GM04503 (cell line): ENCODE data around the gene CMC1.
"Not testable (repeated sequence)": the region's sequence is repeated elsewhere in the genome, so short reads cannot be mapped to it uniquely, and the experiment has no call there.

Source experiments
- DNase-seq: peaks from one replicate; pipeline ENCODE4 v3.0.0-alpha.2; 2012; ENCODE audit warnings: low read depth

Gene CMC1

DNA sequence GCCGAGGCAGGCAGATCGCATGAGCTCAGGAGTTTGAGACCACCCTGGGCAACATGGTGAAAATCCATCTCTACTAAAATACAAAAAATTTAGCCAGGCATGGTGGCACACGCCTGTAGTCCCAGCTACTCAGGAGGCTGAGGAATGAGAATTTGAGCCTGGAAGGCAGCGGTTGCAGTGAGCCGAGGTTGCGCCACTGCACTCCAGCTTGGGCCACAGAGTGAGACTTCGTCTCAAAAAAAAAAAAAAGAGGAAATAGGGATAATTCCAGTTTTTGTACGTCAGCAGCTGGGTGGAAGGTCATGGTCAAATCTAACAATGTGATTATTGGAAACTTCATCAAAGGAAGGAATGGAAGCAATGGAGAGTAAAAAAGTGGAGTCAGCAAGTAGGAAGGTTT is 3.1 kb downstream of the CMC1 start:
- no peak for DNase-seq

DNA sequence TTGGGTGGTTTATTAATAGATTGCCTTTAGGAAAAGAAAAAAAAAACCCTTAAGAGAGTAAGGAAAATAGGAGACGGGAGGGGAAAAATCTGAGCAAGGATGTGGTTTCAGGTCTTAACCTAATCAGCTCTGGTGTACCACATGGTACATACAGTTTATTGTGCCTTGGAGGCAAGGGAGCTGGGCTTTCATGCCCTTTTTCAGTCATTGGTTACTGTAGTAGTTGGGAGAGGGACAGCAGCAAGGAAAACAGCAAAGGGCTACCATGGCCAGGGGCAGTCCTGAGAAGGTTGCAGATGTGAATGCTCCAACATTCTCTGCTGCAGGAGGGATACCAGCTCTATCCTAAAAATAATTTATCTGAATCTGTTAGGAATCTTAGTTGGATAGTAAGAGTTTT is 5.9 kb downstream of the CMC1 start:
- DNase-seq, result no peak

DNA sequence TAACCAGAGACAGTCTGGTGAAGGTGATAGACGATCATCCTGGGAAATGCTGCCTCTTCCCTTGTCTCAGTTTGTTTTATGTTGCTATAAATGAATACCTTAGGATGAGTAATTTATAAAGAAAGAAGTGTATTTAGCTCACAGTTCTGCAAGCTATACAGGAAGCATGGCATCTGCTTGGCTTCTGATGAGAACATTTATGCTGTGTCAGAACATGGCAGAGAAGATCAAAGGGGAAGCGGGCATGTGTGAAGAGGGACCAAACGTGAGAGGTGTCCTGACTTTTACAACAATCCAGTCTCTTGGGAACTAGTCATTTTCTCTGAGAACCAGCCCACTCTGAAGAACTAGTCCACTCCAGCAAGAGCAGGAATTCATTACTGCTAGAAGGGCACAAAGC is 9.6 kb downstream of the CMC1 start:
- DNase-seq, result no peak

GRCh38 chr3:28252001-28252431 is 10.6 kb downstream of the CMC1 start:
- no peak for DNase-seq

GRCh38 chr3:28253040-28253715 is 11.8 kb downstream of the CMC1 start:
- DNase-seq, result no peak

- DNase-seq, result no peak
Measured at GRCh38 chr3:28262001-28262400, 20.6 kb downstream of the CMC1 start.

GRCh38 chr3:28265641-28266040 is 24.2 kb downstream of the CMC1 start:
- DNase-seq, result no peak

- DNase-seq, result no peak
Measured at GRCh38 chr3:28267984-28268849, 26.8 kb downstream of the CMC1 start.

DNA sequence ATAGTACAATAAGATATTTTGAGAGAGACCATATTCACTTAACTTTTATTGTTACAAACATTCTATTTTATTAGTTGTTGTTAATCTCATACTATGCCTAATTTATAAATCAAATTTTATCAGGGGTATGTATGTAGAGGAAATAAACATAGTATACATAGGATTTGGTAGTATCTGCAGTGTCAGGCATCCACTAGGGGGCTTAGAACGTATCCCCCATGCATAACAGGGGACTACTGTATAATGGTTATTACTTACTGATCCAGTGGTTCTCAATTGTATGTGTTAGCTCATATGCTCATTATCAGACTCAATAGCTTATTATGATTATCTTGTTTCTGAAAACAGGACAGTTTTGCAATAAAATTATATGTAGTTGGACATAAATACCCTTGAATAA is 27.6 kb downstream of the CMC1 start:
- no peak for DNase-seq

GRCh38 chr3:28269884-28270283 is 28.5 kb downstream of the CMC1 start:
- not testable (repeated sequence) for DNase-seq

DNA sequence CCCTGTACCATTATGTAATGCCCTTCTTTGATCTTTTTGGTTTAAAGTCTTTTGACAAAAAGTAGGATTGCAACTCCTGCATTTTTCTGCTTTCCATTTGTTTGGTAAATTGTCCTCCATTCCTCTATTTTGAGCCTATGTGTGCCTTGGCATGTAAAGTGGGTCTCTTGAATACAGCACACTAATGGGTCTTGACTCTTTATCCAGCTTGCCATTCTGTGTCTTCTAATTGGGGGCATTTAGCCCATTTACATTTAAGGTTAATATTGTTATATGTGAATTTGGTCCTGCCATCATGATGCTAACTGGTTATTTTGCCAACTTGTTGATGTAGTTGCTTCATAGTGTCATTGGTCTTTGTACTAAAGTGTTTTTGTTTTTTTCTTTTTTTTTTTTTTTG is 32.4 kb downstream of the CMC1 start:
- no peak for DNase-seq

GRCh38 chr3:28278918-28279317 is 37.5 kb downstream of the CMC1 start:
- no peak for DNase-seq

DNA sequence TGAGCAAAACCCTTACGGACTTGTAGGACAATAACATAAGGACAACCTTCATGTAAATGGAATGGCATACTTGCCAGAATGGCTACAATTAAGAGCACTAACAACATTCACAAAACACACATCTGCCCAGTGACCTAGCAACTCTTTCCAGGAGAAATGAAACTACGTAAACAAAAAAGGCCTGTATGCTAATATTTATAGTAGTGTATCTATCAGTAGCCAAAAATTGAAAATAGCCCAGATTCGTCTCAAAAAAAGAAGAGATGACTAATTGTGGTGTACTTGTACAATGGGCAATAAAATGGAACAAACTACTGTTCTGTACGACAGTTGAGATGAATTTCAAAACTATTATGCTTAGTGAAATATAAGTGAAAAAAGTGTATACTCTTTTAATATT is 38.4 kb downstream of the CMC1 start:
- DNase-seq, result no peak

DNA sequence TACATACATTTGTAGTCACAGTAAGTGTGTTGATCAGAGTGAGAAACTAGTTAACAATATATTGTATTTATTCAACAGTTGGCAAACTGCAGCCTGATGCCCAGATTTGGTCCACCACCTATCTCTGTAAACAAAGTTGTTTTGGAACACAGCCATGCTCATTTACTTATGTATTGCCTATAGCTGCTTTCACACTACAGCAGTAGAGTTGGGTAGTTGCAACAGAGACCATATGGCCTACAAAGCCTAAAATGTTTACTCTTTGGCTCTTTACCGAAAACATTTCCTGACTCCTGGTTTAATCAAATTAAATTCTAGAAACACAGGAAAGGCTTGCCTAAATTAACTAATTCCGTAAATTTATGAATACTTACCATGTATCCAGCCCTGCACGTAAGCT is 39.4 kb downstream of the CMC1 start:
- DNase-seq, result no peak

DNA sequence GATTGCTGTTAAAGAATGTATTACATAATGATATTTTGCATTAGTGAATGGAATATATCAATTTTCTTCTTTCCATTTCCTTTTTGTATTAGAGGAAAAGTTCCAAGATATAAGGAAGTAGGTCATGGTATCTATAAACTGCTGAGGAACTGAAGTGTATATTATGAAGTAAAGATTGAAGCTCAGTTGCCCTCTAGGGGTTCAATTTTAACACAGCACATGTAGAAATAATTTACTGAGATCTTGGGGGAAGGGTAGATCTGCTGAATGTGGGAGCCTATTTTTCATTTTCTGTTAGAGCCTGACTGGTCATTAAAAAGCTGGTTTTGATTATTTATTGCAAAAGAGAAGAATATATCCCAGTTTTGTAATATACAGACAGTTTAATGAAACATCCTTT is 45.2 kb downstream of the CMC1 start:
- DNase-seq, result no peak

- DNase-seq, result no peak
Measured at GRCh38 chr3:28287046-28287445, 45.6 kb downstream of the CMC1 start.

DNA sequence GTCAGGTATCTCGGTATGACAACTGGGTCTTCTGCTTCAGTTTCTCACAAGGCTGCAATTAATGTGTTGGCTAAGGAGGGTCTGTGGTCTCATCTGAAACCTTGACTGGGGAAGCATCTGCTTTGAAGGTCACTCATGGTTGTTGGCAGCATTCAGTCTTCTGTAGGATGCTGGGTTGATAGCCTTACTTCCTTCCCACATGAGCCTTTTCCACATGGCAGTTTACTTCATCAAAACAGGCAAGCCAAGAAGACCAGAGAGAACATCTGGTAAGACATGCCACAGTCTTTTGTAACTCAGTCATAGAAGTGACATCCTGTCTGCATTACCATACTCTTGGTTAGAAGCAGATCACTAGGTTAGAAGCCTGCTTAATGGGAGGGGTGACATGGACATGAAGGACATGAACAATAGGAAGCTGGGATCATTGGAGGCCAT is 49.5 kb downstream of the CMC1 start:
- no peak for DNase-seq

DNA sequence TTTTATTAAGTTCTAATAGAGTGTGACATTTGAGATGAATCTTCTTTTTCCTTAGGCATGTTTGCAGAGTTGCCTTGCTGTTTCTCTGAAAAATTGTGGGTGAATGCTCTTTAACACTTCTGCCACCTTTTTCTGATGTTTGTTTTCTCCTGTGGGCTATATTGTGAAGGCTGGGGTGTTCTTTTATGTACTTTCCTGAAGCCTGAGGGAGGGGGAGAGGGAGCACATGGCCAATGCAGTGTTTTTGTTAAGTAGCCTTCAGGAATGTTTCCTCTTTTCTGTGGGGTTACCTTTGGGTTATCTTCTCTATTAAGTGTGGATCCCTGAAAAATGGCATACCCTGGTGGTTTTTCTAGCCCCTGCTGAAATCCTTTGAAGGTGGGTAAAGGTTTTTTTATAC is 50.2 kb downstream of the CMC1 start:
- no peak for DNase-seq

GRCh38 chr3:28292622-28293021 is 51.2 kb downstream of the CMC1 start:
- no peak for DNase-seq

DNA sequence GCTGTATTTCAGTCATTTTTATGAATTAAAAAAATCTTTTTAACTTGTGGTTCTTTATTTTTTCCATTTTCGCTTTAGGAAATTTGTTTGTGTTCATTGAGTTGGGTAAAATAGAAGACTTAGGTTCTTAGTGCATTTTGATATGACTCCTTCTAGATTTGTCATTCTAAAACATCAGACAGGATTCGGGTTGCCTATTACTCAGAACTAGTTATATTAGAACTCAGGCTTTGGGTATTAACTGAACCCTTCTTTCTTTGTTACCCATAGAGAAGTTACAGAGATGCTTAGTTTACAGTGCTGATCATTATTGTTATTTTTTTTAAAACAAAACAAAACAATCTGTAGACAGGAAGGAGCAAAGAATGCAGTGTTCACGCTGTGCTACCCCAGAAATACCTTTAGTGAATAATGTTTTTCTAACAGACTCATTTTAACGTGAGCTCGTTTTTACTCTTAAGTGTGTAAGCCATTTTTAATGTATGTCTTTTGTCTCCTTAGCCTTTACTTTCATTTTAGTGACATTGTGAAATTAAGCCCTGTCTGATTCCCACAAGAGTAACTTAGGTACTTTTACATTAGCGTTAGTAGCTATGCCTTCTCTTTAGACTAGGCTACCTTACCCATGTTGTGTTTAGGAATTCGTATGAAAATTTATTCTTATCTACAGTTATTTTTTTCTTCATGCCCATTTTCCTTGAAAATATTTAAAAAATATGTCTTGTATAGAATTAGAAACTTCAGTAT is 53.4 kb downstream of the CMC1 start:
- no peak for DNase-seq

GRCh38 chr3:28295898-28296490 is 54.6 kb downstream of the CMC1 start:
- DNase-seq, result no peak

DNA sequence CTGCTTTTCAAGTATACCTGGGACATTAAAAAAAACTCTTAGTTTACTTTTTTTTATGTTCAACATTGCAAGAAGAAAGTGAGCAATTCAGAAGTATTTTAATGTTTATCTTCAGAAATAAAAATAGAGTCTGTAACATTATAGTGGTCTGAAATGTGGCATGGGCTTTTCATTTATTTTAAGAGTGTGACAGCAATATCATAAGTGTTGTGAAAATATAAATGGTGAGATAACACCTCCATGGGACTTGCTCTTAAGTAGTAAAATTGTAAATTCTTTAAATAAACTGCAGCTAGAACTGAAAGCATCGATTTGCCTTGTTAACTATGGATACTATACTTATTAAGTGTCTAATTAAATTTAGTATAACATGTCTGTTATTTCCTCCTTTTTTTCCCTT is 58.3 kb downstream of the CMC1 start:
- no peak for DNase-seq
